ENCODE measurements around the gene AKT2.

- no peak for TF ChIP-seq CTCF (IDR thresholded peaks at IDR 0.05)
- TF ChIP-seq POLR2A (IDR thresholded peaks at IDR 0.05), result no peak
These were observed 12.9 kb upstream of the AKT2 start for GRCh38 chr19:40298026-40298425.

All from right lobe of liver (tissue), 4 donors.